NB4 (cell line): ENCODE data around the gene FADS3.

Source experiments
- DNase-seq: peaks from one replicate; pipeline ENCODE4 v3.0.0; 2010; ENCODE audit warnings: low read depth
- H3K4me3 ChIP-seq: one replicate; pipeline ENCODE4 v1.5.1; 2011; ENCODE audit warnings: mild to moderate bottlenecking, low read depth, low read length, moderate library complexity
- MYC ChIP-seq: IDR thresholded peaks from 2 replicates; pipeline ENCODE4 v1.6.1; 2011; ENCODE audit warnings: low read depth, low read length
- POLR2A ChIP-seq: IDR thresholded peaks from 2 replicates; pipeline ENCODE4 v1.6.1; 2011; ENCODE audit warnings: mild to moderate bottlenecking; ENCODE audit not compliant: insufficient read length; ENCODE audit errors: extremely low read depth
- TF ChIP-seq, protein P1 (sequence below): IDR thresholded peaks from one replicate; pipeline ENCODE4 v1.5.1; 2012; ENCODE audit warnings: low read depth, low read length
- TF ChIP-seq, protein P2 (sequence below): IDR thresholded peaks from 2 replicates; pipeline ENCODE4 v1.6.1; 2011; ENCODE audit warnings: low read depth, low read length

FADS3 gene

DNA sequence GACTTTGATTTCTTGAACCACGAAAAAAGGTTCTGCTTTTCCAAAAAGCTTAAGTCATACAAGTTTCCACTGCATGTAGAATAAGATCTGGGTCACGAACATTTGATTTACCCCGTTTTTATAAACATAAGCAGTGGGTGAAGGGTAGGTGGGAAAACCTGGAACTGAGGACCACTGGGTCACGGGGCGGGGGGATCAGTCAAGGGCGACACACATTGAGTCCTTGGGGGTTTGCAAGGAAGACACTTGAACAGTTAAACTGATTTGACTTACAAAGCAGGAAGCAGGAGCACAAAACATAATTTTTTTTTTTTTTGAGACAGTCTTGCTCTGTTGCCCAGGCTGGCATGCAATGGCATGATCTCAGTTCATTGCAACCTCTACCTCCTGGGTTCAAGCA lies 10.9 kb downstream of the FADS3 start:
- DNase-seq: no peak
- H3K4me3 ChIP-seq: no peak overlapping the region
- TF ChIP-seq POLR2A: no peak
- TF ChIP-seq, protein P1, sequence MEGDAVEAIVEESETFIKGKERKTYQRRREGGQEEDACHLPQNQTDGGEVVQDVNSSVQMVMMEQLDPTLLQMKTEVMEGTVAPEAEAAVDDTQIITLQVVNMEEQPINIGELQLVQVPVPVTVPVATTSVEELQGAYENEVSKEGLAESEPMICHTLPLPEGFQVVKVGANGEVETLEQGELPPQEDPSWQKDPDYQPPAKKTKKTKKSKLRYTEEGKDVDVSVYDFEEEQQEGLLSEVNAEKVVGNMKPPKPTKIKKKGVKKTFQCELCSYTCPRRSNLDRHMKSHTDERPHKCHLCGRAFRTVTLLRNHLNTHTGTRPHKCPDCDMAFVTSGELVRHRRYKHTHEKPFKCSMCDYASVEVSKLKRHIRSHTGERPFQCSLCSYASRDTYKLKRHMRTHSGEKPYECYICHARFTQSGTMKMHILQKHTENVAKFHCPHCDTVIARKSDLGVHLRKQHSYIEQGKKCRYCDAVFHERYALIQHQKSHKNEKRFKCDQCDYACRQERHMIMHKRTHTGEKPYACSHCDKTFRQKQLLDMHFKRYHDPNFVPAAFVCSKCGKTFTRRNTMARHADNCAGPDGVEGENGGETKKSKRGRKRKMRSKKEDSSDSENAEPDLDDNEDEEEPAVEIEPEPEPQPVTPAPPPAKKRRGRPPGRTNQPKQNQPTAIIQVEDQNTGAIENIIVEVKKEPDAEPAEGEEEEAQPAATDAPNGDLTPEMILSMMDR: no peak
- TF ChIP-seq MYC: no peak
- TF ChIP-seq, protein P2, sequence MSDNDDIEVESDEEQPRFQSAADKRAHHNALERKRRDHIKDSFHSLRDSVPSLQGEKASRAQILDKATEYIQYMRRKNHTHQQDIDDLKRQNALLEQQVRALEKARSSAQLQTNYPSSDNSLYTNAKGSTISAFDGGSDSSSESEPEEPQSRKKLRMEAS: no peak

DNA sequence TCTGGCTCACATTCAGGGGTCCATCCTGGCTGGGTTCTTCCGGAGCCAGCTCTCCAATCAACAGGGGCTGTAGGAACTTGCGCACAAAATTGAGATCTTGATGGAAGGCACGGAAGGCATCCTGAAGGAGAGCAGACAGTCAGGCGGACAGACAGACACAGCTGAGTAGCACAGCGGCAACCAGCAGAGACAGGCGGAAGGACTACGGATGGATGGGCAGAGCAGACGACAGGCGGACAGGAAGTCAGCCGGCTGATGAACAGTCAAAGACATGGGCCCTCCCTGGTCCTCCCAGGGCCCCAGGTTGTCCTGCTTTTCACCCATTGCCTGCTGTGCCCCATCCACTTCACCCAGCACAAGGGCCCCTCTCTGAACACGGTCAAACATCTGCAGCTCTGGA lies 11.3 kb downstream of the FADS3 start:
- H3K4me3 ChIP-seq: no peak overlapping the region
- DNase-seq: no peak
- TF ChIP-seq, protein P2: no peak
- TF ChIP-seq POLR2A (no peak), MYC (no peak)
- TF ChIP-seq, protein P1: no peak

DNA sequence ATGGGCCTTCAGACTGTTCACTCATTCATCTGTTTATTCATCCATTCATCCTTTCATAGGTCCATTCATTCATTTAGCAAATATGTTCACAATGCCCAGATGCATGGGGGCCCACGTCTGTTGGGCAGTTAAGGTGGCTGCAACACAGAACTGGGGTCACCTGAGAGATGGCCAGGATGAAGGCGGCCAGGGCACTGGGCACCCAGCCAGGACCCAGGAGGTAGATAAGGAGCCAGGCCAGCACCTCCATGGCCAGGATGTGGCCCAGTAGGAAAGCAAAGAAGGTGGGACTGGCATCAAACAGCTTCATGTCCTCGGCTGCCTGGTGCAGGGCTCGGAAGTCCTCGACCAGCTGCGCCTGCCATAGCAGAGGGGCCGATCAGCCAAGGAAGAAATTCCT lies 12.2 kb downstream of the FADS3 start:
- no peak overlapping the region for H3K4me3 ChIP-seq
- no peak for DNase-seq
- TF ChIP-seq POLR2A: no peak
- TF ChIP-seq, protein P2: no peak
- TF ChIP-seq, protein P1: no peak
- TF ChIP-seq MYC: no peak

DNA sequence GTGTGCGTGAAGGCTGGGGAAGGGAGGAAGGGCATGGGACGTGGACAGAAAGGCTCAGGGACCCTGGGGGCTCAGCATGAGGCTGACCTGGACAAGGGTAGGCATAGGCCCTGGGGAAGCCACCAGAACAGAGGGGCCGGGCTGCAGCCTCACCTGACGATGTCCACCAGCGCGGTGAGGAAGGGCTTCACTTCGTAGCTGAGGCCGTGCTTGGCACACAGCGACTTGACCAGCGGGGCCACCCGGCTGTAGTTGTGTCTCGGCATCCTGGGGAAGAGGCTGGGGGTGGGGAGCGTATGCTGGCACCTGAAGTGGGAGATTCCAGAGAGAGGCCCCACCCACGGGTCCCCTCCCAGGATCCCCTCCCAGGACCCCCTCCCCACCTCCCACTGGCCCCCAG lies 15.6 kb downstream of the FADS3 start:
- DNase-seq: no peak
- no peak for TF ChIP-seq POLR2A
- TF ChIP-seq, protein P1: no peak
- TF ChIP-seq MYC: no peak
- TF ChIP-seq, protein P2: no peak
- H3K4me3 ChIP-seq: no peak overlapping the region

DNA sequence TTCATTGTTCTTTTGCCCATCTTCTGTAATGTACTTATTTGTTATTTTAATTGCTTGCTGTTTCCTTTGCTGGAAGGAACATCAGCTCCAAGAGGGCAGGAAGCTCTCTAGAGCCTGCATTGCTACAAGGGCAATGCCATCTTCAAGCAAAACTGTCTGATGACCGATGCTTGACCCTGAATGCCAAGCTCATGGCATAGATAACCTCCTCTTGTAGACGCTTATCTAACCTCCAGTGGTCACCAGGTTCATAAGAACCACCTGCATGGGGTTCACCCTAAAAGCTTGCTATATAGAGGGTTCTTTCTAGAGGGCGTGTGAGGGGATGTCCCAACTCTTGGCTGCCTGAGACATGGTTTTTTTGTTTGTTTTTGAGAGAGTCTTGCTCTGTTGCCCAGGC lies 16.5 kb downstream of the FADS3 start:
- TF ChIP-seq, protein P2: no peak
- TF ChIP-seq, protein P1: no peak
- no peak for TF ChIP-seq POLR2A
- no peak for TF ChIP-seq MYC
- DNase-seq: no peak
- H3K4me3 ChIP-seq: no peak overlapping the region

DNA sequence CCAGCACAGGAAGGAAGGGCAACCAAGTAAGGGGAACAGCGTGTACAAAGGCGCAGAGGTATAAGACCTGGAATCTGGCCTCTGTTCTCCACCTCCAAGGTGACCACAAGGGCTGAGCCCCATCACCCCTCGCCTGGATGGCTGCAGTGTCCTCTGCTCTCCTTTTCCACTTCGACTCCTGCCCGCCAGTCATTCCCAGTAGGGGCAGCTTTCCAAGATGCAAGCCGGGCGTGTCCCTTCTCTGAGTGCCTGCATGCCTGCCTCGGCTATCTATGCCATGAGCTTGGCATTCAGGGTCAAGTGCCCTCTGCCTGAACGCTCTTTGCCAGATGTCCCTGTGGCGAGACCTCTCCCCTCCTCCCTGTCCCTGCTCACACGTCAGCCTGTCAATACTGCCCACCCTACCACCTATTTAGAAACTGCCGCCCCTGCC lies 17.0 kb downstream of the FADS3 start:
- no peak overlapping the region for H3K4me3 ChIP-seq
- DNase-seq: no peak
- TF ChIP-seq, protein P2: no peak
- TF ChIP-seq, protein P1: no peak
- TF ChIP-seq POLR2A: no peak
- TF ChIP-seq MYC: no peak
